Measurements from ENCODE around the gene CPLX4. TPM values are rescaled to one million over a fixed set of nuclear protein-coding genes. Genes with fewer than 3 reads are reported as not detected.
A peak's percentile ranks its signal among the peaks of the same experiment; 100 is the strongest.

CPLX4 gene, protein sequence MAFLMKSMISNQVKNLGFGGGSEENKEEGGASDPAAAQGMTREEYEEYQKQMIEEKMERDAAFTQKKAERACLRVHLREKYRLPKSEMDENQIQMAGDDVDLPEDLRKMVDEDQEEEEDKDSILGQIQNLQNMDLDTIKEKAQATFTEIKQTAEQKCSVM
- total RNA-seq (not detected), polyA plus RNA-seq (not detected), total RNA-seq (not detected)

DNA sequence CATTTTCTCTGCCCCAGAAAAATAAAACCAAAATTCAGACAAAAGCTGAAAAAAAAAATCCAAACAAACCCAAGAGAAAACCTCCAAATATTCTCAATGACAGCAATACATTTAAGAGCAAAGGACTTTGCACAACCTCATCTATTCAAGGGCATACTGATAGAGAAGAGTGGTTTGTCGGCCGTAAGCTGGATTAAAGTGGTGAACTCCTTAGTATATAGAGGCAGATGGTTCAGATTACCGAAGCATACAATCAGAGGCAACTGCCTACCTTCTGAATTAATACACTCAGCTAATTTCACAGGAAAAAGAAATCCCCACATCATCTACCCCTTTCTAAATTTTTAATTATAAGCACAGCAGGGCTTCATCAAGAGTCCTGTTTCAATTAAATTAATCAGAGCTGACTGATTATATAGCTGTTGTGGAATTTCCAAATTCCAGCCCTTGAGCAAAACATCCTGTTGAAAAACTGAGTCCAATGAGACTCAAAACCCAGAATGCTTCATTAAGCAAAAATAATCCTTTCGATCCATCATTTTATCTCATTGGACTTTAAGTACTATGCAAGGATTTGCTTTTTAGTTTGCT, at the start of gene CPLX4:
Gene CPLX4, minus strand, starts transcription at position 190 of the 591 bp plus-strand sequence. Its CDS starts 187 bp downstream, at position 3.
- no peaks in the 10 kb centered on the region for H3K9me3 Mint-ChIP-seq
- CTCF ChIA-PET, result no interaction called here

DNA sequence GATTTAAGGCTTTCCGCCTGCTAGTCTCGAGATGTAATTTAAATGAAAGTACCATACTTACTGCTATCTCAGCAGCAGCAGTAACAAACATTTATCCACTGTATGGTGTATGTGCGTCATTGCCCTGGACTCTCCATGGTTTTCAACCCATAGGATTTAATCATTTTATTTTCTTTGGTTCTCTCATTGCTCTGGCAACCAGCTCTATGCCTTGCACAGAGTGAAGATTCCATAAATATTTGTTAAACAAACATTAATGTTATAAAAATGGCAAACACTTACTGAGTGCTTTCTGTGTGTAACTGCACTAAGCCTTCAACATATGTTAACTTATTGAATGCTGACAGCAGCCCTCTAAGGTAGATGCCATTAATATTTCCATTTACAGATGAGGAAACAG, 41.9 kb upstream of the CPLX4 start:
- Histone ChIP-seq H3K36me3 (ENCODE audit: control insufficient read depth in 2 of 3, insufficient read depth in 3 of 3, low read length in 3 of 3) (peaks cover 0 to 4% (median 0%) of the 10 kb centered on the region in 3 experiments), H3K27ac (ENCODE audit: low read depth, low read length) (no peak overlapping the region), H3K4me3 (ENCODE audit: low read length) (no peak overlapping the region), H3K4me1 (ENCODE audit: control insufficient read depth in 2 of 2, insufficient read depth in 2 of 2, low read length in 2 of 2) (peaks cover 3 to 20% of the 10 kb centered on the region in 2 donors), H3K27me3 (ENCODE audit: control insufficient read depth in 2 of 2, insufficient read depth in 2 of 2, low read length in 2 of 2) (no peaks in the 10 kb centered on the region), H3K9me3 (ENCODE audit: control insufficient read depth in 2 of 3, low read length in 3 of 3) (no peaks in the 10 kb centered on the region)
- peaks cover 0 to 14% (median 0%) of the 10 kb centered on the region in 5 donors for H3K27me3 Mint-ChIP-seq
- H3K9me3 Mint-ChIP-seq, result peaks cover 0 to 2% (median 0%) of the 10 kb centered on the region in 11 donors
- peaks cover 0 to 16% (median 0%) of the 10 kb centered on the region in 5 donors for H3K36me3 Mint-ChIP-seq
- peak overlapping the region in 2 of 9 donors; percentile 19 to 34 for H3K27ac Mint-ChIP-seq
- ChIA-PET CTCF (interaction anchor here (0.7 kb wide), 2 partner anchors 35 to 544 kb away, joined by 3 read pairs; no protein-coding TSS in a partner anchor), POLR2A (no interaction called here)
- ATAC-seq (no peak), DNase-seq (no peak)
- H3K4me1 Mint-ChIP-seq, result peaks cover 11 to 40% (median 37%) of the 10 kb centered on the region in 7 donors
- peak overlapping the region; percentile 59 to 99 (median 94) for H3K4me3 Mint-ChIP-seq
- intact Hi-C loops (cut with micrococcal nuclease), result no loop called here

More for the DNA sequence above, at the start of gene CPLX4:
- Histone ChIP-seq H3K4me1 (ENCODE audit: control insufficient read depth in 2 of 2, insufficient read depth in 2 of 2, low read length in 2 of 2) (no peaks in the 10 kb centered on the region), H3K27me3 (ENCODE audit: control insufficient read depth in 2 of 2, insufficient read depth in 2 of 2, low read length in 2 of 2) (no peaks in the 10 kb centered on the region), H3K27ac (ENCODE audit: low read depth, low read length) (no peak within 1 kb of the TSS), H3K9me3 (ENCODE audit: control insufficient read depth in 2 of 3, low read length in 3 of 3) (no peaks in the 10 kb centered on the region), H3K36me3 (ENCODE audit: control insufficient read depth in 2 of 3, insufficient read depth in 3 of 3, low read length in 3 of 3) (no peaks in the 10 kb centered on the region), H3K4me3 (ENCODE audit: low read length) (no peak within 1 kb of the TSS)
- Mint-ChIP-seq H3K4me1 (no peaks in the 10 kb centered on the region), H3K27me3 (peaks cover 5 to 42% (median 9%) of the 10 kb centered on the region in 5 donors), H3K4me3 (no peak within 1 kb of the TSS), H3K36me3 (no peaks in the 10 kb centered on the region), H3K27ac (no peak within 1 kb of the TSS)
- ATAC-seq (no peak), DNase-seq (no peak)
- intact Hi-C loops (cut with micrococcal nuclease), result no loop called here
- POLR2A ChIA-PET, result interaction anchor here (0.5 kb wide), 1 partner anchor 29 kb away, joined by 3 read pairs; no protein-coding TSS in a partner anchor

DNA sequence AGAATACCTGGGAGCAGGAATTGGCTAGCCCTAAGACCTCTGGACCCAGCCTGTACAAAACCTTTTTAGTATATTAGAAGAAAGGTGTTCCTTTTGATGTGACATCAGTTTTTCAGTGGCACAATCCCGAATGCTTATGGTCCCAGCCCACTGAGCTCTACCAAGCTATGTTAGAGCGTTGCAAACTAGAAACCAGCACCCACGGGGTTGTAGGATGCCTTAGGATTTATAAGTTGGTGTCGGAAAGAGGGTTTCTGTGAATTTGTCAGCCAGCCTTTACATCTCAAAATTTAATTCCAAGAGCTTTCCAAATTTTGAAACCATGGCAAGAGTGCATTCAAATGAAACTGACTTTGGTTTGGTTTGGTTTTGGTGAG, 41.1 kb upstream of the CPLX4 start:
- H3K4me1 ChIP-seq (ENCODE audit: control insufficient read depth in 2 of 2, insufficient read depth in 2 of 2, low read length in 2 of 2), result peaks cover 3 to 20% of the 10 kb centered on the region in 2 donors
- H3K4me3 Mint-ChIP-seq, result peak overlapping the region; percentile 82 to 99 (median 96)
- H3K36me3 Mint-ChIP-seq, result peaks cover 0 to 24% (median 3%) of the 10 kb centered on the region in 5 donors
- peaks cover 0 to 9% (median 0%) of the 10 kb centered on the region in 3 experiments for H3K36me3 ChIP-seq (ENCODE audit: control insufficient read depth in 2 of 3, insufficient read depth in 3 of 3, low read length in 3 of 3)
- peak overlapping the region; percentile 81 for H3K4me3 ChIP-seq (ENCODE audit: low read length)
- H3K27ac ChIP-seq (ENCODE audit: low read depth, low read length), result peak overlapping the region; percentile 86
- H3K9me3 ChIP-seq (ENCODE audit: control insufficient read depth in 2 of 3, low read length in 3 of 3), result no peaks in the 10 kb centered on the region
- DNase-seq (no peak), ATAC-seq (no peak)
- ChIA-PET POLR2A (interaction anchor here (0.5 kb wide), 1 partner anchor 1087 kb away, joined by 3 read pairs; no protein-coding TSS in a partner anchor), CTCF (no interaction called here)
- H3K27me3 Mint-ChIP-seq, result peaks cover 0 to 13% (median 0%) of the 10 kb centered on the region in 5 donors
- H3K9me3 Mint-ChIP-seq, result peaks cover 0 to 2% (median 0%) of the 10 kb centered on the region in 11 donors
- H3K27ac Mint-ChIP-seq, result peak overlapping the region in 7 of 9 donors; percentile 34 to 90 (median 72)
- no peaks in the 10 kb centered on the region for H3K27me3 ChIP-seq (ENCODE audit: control insufficient read depth in 2 of 2, insufficient read depth in 2 of 2, low read length in 2 of 2)
- intact Hi-C loops (cut with micrococcal nuclease), result loop anchor here (1.0 to 5.0 kb wide), 10 partner anchors 43 to 1739 kb away; partner anchors contain the start of genes NARS1 (in 2 of the 2), PMAIP1 (in 2 of the 2), SEC11C (in 2 of the 2) and MALT1 (in 1 of the 2)
- H3K4me1 Mint-ChIP-seq, result peaks cover 11 to 44% (median 39%) of the 10 kb centered on the region in 7 donors

DNA sequence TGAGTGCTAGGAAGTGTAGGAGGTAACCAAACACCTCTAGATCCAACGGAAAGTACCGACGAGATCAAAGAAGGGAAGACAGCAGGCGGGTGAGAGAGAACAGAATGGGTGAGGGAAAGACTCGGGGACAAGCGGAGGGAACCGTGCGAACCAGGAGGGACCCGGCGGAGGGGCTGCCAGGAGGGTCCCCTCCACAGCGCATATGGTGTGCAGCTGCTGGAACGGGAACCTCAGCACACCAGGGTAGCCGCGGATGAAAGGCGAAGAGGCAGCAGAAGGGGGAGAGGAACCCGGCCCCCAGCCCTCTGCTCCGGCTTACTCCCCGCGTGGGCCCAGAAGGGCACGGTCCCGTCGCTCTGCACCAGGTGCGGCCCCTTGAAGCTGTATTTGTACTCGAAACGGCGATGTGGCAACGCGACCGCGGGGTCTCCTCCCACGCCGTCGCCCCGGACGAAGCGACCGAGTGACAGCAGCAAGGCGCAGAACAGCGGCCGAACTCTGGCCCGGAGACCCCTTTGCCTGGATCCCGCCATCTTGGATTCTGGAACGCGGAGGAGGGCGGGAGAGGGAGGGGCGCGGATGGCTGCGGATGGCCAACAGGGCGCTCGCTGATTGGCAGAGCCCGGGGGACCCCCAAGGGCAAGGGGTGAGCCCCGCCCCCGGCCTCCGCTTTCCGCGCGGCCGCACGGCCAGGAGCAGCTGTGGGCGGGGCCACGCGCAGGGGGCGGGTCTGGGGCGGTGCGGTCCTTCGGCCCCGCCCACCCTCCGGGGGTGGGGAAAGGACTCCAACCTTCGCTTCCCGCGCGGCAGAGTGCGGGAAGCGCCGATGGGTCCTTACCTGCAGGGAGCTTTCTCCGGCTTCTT, 40.5 kb upstream of the CPLX4 start, which contains the start of gene LMAN1:
Gene LMAN1, minus strand, starts transcription at position 554 of the 864 bp plus-strand sequence. Its CDS starts 21 bp downstream, at position 533.
- ChIA-PET POLR2A (interaction anchor here (0.5 kb wide), 1 partner anchor 1087 kb away, joined by 3 read pairs; no protein-coding TSS in a partner anchor), CTCF (interaction anchor here (1.1 kb wide), 1 partner anchor 23 kb away, joined by 3 read pairs; no protein-coding TSS in a partner anchor)
- Histone ChIP-seq H3K4me3 (ENCODE audit: low read length) (peak within 1 kb of the TSS; percentile 81), H3K36me3 (ENCODE audit: control insufficient read depth in 2 of 3, insufficient read depth in 3 of 3, low read length in 3 of 3) (peaks cover 0 to 13% (median 0%) of the 10 kb centered on the region in 3 experiments), H3K9me3 (ENCODE audit: control insufficient read depth in 2 of 3, low read length in 3 of 3) (no peaks in the 10 kb centered on the region), H3K27ac (ENCODE audit: low read depth, low read length) (peak within 1 kb of the TSS; percentile 86), H3K4me1 (ENCODE audit: control insufficient read depth in 2 of 2, insufficient read depth in 2 of 2, low read length in 2 of 2) (peaks cover 3 to 20% of the 10 kb centered on the region in 2 donors), H3K27me3 (ENCODE audit: control insufficient read depth in 2 of 2, insufficient read depth in 2 of 2, low read length in 2 of 2) (no peaks in the 10 kb centered on the region)
- Mint-ChIP-seq H3K27me3 (peaks cover 0 to 9% (median 0%) of the 10 kb centered on the region in 5 donors), H3K9me3 (peaks cover 0 to 2% (median 0%) of the 10 kb centered on the region in 11 donors), H3K36me3 (peaks cover 0 to 24% (median 4%) of the 10 kb centered on the region in 5 donors), H3K27ac (peak within 1 kb of the TSS; percentile 90 to 98 (median 93)), H3K4me3 (peak within 1 kb of the TSS; percentile 88 to 99 (median 96)), H3K4me1 (peaks cover 11 to 45% (median 39%) of the 10 kb centered on the region in 7 donors)
- intact Hi-C loops (cut with micrococcal nuclease), result loop anchor here (1.0 to 5.0 kb wide), 11 partner anchors 18 to 1738 kb away; partner anchors contain the start of genes NARS1 (in 2 of the 2), PMAIP1 (in 2 of the 2), SEC11C (in 2 of the 2) and MALT1 (in 1 of the 2)
- ATAC-seq, result peak; percentile 97
- peak; percentile 73 to 98 (median 83) for DNase-seq

DNA sequence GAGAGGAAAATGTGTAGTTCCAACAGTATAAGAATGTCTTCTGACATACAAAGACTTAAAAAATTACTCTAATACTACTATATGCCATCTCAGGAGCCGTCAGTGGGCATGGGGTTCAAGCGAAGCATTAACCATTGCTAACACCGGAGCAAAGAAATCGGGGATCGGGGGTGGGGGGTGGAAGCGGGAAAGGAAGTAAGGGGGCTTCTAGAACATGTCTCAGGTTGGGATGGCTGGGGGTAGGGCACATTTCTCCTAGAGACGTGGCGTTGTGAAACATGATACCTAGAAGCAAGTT, 39.9 kb upstream of the CPLX4 start:
- Mint-ChIP-seq H3K27ac (peak overlapping the region; percentile 90 to 98 (median 93)), H3K4me3 (peak overlapping the region; percentile 88 to 99 (median 96)), H3K9me3 (peaks cover 0 to 2% (median 0%) of the 10 kb centered on the region in 11 donors), H3K36me3 (peaks cover 0 to 25% (median 6%) of the 10 kb centered on the region in 5 donors), H3K4me1 (peaks cover 11 to 46% (median 39%) of the 10 kb centered on the region in 7 donors), H3K27me3 (peaks cover 0 to 4% (median 0%) of the 10 kb centered on the region in 5 donors)
- H3K27ac ChIP-seq (ENCODE audit: low read depth, low read length), result peak overlapping the region; percentile 86
- DNase-seq (peak in 1 of 9 donors; percentile 13), ATAC-seq (no peak)
- ChIA-PET POLR2A (no interaction called here), CTCF (interaction anchor here (1.1 kb wide), 1 partner anchor 23 kb away, joined by 3 read pairs; no protein-coding TSS in a partner anchor)
- H3K4me1 ChIP-seq (ENCODE audit: control insufficient read depth in 2 of 2, insufficient read depth in 2 of 2, low read length in 2 of 2), result peaks cover 3 to 20% of the 10 kb centered on the region in 2 donors
- peaks cover 0 to 14% (median 0%) of the 10 kb centered on the region in 3 experiments for H3K36me3 ChIP-seq (ENCODE audit: control insufficient read depth in 2 of 3, insufficient read depth in 3 of 3, low read length in 3 of 3)
- H3K4me3 ChIP-seq (ENCODE audit: low read length), result peak overlapping the region; percentile 81
- H3K27me3 ChIP-seq (ENCODE audit: control insufficient read depth in 2 of 2, insufficient read depth in 2 of 2, low read length in 2 of 2), result no peaks in the 10 kb centered on the region
- H3K9me3 ChIP-seq (ENCODE audit: control insufficient read depth in 2 of 3, low read length in 3 of 3), result no peaks in the 10 kb centered on the region
- intact Hi-C loops (cut with micrococcal nuclease), result loop anchor here (1.0 to 5.0 kb wide), 6 partner anchors 17 to 1738 kb away; partner anchors contain the start of gene NARS1 (in 2 of the 2)

Data from naive thymus-derived CD4-positive, alpha-beta T cell (primary cell).